Measurements from ENCODE around the gene TBC1D2. TPM values are rescaled to one million over a fixed set of nuclear protein-coding genes. Genes with fewer than 3 reads are reported as not detected.

Gene TBC1D2
- total and polyA plus RNA-seq, 2 of the 13 experiments (the other 11 are each of a cell fraction or from before 2014, with no cell fraction given): 2.0 to 2.8 TPM

- TF ChIP-seq PRDM4 (CRISPR knock-in tag; IDR thresholded peaks at IDR 0.05; ENCODE audit: borderline replicate concordance) (no peak), ATF2 (CRISPR knock-in tag; IDR thresholded peaks at IDR 0.05) (peak; percentile 21; the same call in 1 of the 2 replicates), FOXM1 (CRISPR knock-in tag; IDR thresholded peaks at IDR 0.05) (no peak), SIX1 (CRISPR knock-in tag; IDR thresholded peaks at IDR 0.05; ENCODE audit: borderline replicate concordance) (no peak), KAT8 (CRISPR knock-in tag; IDR thresholded peaks at IDR 0.05) (no peak), MLX (CRISPR knock-in tag; IDR thresholded peaks at IDR 0.05) (no peak), ZNF18 (CRISPR knock-in tag; IDR thresholded peaks at IDR 0.05; ENCODE audit: insufficient replicate concordance) (peak; percentile 27), NCOA2 (CRISPR knock-in tag; IDR thresholded peaks at IDR 0.05) (no peak), ZNF652 (CRISPR knock-in tag; IDR thresholded peaks at IDR 0.05; ENCODE audit: borderline replicate concordance, low read depth) (peak; percentile 36; the same call in 1 of the 2 replicates), ZNF577 (CRISPR knock-in tag; IDR thresholded peaks at IDR 0.05; ENCODE audit: borderline replicate concordance, low read depth) (no peak), ZNF441 (CRISPR knock-in tag; IDR thresholded peaks at IDR 0.05; ENCODE audit: borderline replicate concordance) (no peak), ZNF713 (CRISPR knock-in tag; IDR thresholded peaks at IDR 0.05) (no peak), SRSF1 (optimal IDR thresholded peaks at IDR 0.05; ENCODE audit: low read depth, low read length) (no peak), NCOR1 (IDR thresholded peaks at IDR 0.05; ENCODE audit: borderline replicate concordance, low read length) (peak; percentile 49; the same call in 1 of the 2 replicates)
- TF ChIP-seq, protein P1, sequence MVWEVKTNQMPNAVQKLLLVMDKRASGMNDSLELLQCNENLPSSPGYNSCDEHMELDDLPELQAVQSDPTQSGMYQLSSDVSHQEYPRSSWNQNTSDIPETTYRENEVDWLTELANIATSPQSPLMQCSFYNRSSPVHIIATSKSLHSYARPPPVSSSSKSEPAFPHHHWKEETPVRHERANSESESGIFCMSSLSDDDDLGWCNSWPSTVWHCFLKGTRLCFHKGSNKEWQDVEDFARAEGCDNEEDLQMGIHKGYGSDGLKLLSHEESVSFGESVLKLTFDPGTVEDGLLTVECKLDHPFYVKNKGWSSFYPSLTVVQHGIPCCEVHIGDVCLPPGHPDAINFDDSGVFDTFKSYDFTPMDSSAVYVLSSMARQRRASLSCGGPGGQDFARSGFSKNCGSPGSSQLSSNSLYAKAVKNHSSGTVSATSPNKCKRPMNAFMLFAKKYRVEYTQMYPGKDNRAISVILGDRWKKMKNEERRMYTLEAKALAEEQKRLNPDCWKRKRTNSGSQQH (CRISPR knock-in tag; IDR thresholded peaks at IDR 0.05; ENCODE audit: low read depth): 0 out of 2 replicates have a peak, but pooled peaks have one; percentile 69
- TF ChIP-seq, protein P2, sequence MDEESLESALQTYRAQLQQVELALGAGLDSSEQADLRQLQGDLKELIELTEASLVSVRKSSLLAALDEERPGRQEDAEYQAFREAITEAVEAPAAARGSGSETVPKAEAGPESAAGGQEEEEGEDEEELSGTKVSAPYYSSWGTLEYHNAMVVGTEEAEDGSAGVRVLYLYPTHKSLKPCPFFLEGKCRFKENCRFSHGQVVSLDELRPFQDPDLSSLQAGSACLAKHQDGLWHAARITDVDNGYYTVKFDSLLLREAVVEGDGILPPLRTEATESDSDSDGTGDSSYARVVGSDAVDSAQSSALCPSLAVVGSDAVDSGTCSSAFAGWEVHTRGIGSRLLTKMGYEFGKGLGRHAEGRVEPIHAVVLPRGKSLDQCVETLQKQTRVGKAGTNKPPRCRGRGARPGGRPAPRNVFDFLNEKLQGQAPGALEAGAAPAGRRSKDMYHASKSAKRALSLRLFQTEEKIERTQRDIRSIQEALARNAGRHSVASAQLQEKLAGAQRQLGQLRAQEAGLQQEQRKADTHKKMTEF (CRISPR knock-in tag; IDR thresholded peaks at IDR 0.05): no peak
- TF ChIP-seq, protein P3, sequence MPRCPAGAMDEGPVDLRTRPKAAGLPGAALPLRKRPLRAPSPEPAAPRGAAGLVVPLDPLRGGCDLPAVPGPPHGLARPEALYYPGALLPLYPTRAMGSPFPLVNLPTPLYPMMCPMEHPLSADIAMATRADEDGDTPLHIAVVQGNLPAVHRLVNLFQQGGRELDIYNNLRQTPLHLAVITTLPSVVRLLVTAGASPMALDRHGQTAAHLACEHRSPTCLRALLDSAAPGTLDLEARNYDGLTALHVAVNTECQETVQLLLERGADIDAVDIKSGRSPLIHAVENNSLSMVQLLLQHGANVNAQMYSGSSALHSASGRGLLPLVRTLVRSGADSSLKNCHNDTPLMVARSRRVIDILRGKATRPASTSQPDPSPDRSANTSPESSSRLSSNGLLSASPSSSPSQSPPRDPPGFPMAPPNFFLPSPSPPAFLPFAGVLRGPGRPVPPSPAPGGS (CRISPR knock-in tag; IDR thresholded peaks at IDR 0.05): no peak
These were observed 72.4 kb downstream of the TBC1D2 start (continued) for GRCh38 chr9:98182889-98183599.

Measured in HepG2 (cell line).